K562 treated with DMSO at 1 percent for 4 hours (cell line): ENCODE measurements around the gene PPARG. TPM values are rescaled to one million over a fixed set of nuclear protein-coding genes. Genes with fewer than 3 reads are reported as not detected.

Source experiments
- total RNA-seq: library from RNA; unstranded; fragments of 300-600 nt; gene quantifications from 2 replicates; pipeline ENCODE4 v1.2.3, GENCODE V29; 2022; ENCODE audit not compliant: insufficient read depth

Gene PPARG
- total RNA-seq = not detected in 2 replicates

GRCh38 chr3:12288182-12289129, at the start of gene PPARG:
PPARG (plus strand) TSS chr3:12289070; CDS start chr3:12379712, 90,642 bp downstream.

Other genes starting within 250 kb of the PPARG start
- gene TIMP4, start 130.2 kb upstream of the PPARG start, total RNA-seq = not detected in 2 replicates
- gene TSEN2, start 195.4 kb downstream of the PPARG start, total RNA-seq = 4.1 and 7.1 TPM in 2 replicates